Activated T-cell treated with anti-CD3 and anti-CD28 coated beads, Interleukin-2, amount 50 U/mL, for 48 hours (primary cell): ENCODE measurements around the gene IL20.
A peak's percentile ranks its signal among the peaks of the same experiment; 100 is the strongest.

Experiments used
- DNase-seq, 2 experiments: peaks; one replicate each; pipeline ENCODE4 v3.0.0-alpha.2; 2020

The IL20 gene

DNA sequence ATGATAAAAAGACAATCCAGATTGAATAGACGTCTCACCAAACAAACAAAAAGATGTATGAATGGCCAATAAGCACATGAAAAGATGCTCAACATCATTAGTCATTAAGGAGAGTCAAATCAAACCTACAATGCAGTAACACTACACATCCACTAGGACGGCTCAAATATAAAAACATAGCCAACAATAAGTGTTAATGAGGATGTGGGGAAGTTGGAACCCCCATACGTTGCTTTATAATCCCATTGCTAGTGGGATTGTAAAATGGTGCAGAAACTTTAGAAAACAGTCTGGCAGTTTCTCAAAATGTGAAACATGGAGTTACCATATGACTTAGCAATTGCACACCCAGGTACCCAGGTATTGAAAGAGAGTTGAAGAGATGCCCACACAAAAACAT is 17.1 kb downstream of the IL20 start:
- no peak for DNase-seq

DNA sequence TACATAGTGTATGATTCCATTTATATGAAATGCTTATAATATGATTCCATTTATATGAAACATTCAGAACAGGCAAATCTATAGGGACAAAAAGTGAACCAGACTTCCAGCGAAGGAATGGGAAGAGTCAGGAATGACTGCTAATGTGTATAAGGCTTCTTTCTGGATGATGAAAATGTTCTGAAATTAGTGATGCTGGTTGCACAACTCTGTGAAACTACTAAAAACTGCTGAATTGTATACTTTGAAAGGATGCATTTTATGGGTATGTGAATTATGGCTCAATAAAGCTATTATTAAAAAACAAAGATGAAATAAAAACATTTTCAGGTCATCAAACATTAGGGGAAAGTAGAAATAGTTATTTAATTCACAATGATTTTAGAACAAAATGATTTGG is 17.7 kb downstream of the IL20 start:
- DNase-seq, result no peak

DNA sequence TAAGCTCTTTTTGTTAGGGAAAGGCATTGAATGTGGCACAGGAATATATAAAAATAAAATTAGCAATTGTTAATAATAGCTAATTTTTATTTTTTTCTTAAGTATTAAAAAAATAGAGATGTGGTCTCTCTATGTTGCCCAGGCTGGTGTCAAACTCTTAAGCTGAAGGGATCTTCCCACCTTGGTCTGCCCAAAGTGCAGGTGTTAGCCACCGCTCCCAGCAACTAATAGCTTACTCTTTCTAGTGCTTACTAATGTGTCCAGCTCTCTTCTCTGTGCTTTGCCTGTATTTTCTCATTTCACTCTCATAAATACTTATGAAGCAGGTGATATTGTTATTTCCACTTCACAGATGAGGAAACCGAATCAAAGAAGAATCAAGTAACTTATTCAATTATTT is 18.5 kb downstream of the IL20 start:
- no peak for DNase-seq

DNA sequence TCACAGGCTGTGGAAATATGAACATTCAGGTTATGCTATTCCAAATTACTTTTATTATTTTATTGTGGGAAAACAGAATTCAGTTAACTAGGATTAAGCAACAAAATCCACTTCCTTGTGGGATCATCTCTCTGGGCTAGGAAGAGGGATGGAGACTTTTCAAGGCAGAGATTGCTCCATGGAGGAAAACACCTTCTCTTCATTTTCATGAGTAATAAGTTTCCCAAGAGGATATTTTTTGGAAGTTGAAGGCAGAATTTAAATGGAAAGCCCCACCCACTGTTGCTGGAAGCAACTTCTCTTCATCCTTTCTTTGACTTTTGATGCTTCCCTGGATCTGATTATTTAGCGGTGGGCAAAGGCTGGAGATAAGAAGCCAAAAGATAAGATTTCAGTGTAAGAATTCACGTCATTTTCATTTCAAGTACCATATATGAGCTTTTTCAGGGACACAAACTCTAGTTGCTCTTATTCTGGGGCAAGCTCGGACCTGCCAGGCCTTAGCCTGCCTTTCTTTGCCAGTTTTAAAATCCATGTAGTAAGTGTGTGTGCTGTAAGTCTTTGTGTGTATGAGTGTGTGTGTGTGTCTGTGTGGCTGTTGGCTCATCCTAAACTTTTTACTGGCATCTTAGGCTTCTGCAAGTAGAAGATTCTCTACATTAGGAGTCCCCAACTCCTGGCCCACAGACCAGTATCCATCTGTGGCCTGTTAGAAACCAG is 20.1 kb downstream of the IL20 start:
- DNase-seq, result no peak

DNA sequence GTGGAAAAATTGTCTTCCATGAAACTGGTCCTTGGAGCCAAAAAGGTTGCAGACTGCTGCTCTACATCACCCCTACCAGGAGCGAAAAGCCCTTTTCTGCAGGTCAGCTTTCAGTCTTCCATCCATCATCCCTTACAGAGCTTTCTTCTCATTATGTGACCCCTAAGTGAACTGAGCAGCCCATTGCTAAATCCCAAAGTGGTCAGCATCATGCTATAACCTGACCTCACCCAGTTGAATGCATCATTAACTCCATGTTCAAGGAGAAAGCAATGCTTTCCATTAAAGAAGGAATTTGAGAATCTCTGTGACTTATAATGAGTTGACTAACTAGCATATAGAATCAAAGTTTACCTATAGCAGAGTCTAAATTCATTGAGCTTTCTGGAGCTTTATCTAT is 21.4 kb downstream of the IL20 start:
- DNase-seq, result no peak

DNA sequence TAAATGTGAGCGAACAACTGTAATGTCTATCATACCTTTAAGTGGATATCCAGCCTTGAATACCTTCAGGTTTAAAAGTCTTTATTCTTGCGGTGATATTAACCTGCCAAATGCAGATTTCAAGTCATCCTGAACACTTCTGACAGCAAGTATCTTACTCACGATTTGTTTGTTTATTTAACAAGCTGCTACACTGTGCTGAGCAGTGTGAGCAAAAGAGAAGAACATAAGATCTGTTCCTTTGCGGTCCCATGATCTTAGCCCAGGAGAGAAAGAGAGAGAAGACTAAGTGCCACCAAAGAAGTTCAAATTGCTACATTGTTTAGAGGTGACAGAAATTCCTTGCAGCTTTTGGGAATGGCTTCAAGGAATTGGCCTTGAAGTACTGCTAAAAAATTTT is 22.3 kb downstream of the IL20 start:
- DNase-seq, result no peak

DNA sequence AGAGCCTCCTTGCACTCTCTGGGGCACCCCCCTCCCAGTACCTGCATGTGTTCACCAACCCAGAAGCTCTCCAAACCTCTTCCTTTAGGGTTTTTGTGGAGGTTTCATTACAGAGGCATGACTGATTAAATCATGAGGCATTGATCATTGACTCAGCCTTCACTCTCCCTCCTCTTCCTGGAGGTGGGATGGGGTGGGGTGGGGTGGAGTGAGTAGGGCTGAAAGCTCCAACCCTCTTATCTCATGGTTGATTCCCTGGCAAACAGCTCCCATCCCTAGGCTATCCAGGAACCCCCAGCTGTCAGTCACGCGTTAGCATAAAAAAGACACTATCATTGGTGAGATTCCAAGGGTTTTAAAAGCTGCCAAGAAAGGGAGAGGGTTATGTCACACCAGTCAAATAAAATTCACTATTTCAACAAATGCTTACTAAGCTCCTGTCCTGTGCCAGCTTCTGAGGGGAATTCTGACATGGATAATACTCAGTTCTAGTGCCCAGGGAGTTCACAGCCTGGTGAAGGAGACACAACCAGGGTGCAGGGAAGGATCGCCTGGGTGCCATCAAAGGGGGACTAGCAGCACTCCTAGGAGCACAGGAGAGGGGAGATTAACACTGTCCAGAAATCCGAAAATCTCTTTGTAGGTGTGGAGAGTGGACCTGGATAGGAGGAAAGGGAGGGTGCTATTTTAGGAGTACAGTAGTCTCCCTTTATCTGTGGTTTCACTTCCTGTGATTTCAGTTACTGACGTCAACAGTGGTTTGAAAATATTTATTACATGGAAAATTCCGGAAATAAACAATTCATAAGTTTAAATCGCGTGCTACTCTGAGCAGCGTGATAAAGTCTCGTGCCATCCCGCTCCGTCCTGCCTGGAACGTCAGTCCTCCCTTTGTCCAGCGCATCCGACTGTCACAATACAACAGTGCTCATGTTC is 25.0 kb downstream of the IL20 start:
- DNase-seq, result no peak

DNA sequence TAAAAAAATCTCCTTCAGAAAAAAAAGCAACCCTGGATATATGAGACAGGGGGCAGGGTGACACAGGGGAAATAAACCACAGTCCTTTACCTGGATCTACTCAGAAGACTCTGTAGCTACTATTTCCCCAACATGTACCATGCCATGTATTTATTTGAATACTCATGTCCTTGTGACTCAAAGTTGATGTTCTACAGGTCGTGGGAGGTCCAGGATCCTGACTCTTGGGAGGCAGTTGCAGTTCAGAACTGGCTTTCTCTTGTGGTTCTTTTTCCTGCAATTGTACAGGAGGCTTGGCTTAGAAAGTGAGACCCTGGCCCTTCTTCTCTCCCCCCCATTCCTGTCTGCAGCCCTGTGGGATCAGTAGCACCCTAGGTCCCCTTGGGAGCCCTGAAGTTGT is 26.0 kb downstream of the IL20 start:
- DNase-seq, result no peak

DNA sequence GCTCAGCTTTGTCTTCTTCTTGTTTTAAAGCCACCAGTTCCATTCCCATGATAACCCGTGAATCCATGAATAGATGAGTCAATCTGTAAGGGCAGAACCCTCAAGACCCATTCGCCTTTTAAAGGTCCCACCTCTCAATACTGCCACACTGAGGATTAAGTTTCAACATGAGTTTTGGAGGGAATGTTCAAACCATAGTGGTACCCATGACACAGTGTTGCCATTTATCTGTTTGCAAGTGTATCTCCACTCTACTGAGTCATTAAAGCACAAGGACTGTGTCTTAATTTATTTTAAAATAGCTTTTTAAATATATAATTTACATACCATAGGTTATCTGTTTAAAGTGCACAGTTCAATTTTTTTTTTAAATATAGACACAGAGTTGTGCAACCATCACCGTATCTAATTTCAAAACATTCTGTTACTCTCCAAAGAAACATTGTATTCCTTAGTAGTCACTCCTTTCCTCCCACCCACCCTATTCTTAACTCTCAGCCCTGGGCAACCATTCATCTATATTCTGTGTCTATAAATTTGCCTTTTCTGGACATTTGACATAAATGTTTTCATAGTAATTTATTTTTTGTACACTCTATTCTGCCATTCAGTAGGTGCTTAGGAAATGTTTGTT is 27.0 kb downstream of the IL20 start:
- no peak for DNase-seq

DNA sequence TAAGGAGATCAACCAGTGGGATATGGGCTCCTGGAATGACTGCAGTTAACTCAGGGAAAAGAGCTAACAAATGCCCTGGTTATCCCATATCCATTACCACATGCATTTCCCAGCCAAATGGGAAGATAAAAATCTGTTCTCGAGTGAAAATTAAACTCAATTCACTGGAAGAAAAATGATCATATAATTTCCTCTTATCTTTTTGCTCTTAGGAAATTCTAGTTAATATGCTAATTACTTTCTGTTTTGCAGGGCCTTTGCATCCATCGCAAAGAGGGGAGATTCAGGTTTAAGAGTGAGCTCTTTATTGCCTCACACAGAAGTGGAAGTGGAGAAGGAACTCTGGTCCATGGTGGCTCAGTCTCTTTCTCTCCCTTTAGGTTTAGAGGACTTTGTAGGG is 28.0 kb downstream of the IL20 start:
- DNase-seq, result no peak

DNA sequence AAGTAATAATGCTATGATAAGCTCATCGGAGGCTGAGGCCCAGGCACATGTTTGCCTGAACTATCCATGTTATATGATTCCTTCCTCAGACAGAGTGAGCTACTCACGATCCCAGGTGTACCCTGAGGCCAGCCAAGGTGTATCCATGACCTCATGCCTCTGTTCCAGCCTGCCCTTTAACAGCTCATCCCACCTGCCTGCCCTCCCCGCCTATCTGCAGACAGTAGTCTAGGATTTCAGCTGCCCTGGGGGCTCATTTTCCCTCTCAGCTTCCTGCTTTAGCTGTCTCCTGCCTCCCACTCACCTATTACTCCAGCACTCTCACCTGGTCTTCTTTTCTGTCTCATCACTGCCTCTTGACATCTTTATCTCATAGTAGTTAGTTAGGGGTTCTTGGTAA is 29.9 kb downstream of the IL20 start:
- no peak for DNase-seq

DNA sequence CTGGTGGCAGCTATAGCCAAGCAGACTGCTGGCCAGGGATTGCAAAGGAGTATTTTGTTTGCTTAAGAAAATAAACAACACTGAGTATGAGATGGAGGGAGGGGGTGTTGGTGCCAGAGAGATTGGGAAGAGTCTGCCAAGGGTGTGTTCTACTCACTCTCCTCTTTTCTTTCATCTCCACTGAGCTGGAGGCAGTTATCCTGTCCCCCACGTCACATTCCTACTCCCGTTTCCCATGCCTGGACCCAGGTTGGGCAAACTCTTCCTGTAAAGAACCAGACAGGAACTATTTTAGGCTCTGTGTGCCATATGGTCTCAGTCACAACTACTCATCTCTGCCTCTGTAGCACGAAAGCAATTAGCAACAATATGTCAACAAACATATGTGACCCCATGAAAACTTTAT is 30.4 kb downstream of the IL20 start:
- DNase-seq, result no peak

DNA sequence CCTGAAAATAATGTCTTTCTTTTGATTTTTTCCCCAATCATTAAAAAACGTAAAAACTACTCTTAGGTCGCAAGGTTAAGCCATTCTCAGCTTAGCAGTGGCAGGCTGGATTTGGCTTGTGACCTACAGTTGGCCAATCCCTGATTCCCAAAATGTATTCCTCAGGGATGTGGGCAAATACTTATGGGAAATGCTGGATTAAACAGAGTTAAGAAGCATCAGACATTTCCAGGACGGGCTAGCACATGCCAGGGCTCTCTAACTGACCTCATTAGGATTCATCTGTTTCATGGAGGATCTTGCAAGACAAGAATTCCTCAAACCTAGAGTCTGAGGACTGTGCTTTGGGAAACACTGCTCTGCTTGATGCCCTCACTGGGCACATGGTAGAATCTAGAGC is 30.8 kb downstream of the IL20 start:
- no peak for DNase-seq

DNA sequence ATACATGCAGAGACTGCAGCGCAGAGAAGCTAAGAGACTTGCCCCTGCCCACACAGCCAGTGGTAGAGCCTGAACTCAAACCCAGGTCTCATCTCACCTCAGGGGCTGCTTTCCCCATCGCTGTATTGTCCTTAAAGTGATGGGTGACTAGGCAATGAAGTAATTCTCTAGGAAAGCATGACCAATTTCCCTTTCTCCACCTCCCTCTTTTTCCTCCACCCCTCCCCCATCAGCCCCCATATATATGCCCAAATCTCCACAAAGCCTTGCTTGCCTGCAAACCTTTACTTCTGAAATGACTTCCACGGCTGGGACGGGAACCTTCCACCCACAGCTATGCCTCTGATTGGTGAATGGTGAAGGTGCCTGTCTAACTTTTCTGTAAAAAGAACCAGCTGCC is 31.8 kb downstream of the IL20 start, which contains the start of gene IL24:
Gene IL24, plus strand, starts transcription at position 269 of the 400 bp plus-strand sequence. CDS start 390 bp downstream, outside the sequence.
- DNase-seq, result peak; percentile 79 to 81

DNA sequence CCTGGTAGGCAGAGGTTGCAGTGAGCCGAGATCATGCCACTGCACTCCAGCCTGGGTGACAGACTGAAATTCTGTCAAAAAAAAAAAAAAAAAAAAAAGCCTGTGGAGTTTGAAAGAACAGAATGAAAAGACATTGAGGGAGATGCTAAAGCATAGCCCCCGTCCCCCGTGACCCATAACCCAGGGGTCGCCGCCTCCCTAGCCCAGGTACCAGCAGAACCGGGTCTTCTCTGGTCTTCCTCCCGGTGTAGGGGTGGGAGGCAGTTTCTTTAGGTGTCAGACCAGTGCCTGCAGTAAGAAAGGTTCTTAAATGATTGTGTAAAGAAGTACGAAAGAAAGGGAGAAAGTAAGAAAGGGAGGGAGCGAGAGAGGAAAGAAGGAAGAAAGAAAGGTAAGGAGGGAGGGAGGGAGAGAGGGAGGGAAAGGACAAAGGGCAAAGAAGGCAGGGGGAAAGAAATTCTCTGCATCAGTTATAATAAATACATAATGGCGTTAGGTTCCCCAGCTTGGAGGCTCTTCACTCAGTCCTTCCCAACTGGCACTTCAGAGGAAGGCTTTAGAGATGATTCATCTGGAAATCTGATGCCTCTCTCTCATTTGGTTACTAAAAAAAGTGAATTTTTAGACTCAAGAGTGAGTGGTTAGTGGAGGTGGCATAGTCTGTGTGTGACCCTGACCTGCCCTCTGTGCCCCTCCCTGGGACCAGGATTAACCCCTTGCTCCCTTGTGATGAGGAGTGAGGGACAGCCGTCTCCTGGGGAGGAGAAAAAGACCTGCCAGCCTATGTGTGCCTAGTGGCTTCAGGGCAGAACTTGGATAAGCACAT is 32.9 kb downstream of the IL20 start:
- DNase-seq, result no peak

DNA sequence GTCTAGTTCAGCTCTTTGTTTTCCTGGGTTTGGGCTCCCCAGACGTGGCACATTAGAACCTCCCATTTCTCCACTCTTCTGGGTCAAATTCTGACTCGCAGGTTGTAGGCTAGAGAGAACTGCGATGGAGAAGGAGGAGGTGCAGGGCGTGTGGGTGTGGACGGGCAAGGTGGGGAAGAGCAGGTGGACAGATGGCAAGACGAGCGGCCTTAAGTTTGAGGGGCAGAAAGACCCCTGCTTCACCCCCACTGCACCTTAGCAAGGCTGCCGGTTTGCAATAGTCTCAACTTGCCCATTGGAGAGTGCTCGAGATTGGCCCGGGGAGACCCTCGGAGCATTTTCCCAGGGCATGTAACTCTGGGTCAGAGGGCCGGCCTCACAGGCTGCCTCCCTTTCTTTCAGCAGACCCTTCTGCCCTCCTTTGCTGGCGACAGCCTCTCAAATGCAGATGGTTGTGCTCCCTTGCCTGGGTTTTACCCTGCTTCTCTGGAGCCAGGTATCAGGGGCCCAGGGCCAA is 33.5 kb downstream of the IL20 start:
- no peak for DNase-seq

DNA sequence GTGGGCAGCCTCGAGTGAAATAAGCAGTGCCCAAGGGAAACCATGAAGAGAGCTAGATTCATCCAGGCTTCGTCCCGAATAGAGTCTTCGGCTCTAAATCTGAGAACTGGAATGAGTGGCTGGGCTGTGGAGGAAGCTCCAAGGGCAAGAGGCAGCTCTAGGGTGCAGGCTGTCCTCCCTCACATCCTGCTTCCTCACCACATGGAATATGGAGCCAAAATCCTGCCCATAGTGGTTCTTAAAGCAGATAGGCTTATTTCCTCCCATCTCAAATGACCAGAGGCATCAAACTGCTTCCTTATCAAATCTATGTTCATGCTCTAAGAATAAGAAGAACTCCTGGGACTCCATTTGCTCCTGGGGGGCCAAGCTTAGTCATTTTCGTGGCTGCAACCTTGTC is 34.3 kb downstream of the IL20 start:
- DNase-seq, result no peak

DNA sequence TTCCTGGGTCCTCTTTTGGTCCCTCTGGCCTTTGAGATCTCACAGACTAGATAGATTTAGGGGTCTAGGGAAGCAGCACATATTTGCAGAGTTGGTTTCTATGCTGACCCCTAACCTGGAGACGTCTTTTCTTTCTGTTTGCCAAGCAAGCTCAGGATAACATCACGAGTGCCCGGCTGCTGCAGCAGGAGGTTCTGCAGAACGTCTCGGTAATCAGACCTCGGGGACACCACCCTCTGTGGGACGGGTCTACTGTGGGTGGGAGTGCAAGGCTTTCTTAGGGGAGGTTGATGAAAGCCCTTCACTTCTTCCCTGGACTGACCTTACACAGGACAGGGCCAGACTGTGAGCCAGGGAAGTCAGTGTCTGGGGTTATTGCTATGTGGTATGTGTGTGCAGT is 34.7 kb downstream of the IL20 start:
- DNase-seq, result no peak

DNA sequence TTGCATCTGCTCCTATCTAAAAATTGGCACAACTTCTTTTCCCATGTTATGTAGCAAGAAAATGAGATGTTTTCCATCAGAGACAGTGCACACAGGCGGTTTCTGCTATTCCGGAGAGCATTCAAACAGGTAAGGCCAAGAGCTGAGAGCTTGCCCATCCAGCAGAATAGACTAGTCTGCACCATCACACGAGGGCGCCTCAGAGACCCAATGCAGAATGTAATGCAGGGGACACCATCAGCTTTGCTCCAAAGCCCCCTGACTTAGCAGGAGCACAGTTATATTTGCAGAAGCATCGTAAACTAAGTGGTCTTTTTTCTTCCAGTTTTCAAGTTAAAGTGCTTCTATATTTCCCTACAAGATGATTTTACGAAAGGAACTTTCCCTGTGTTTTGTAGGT is 36.5 kb downstream of the IL20 start:
- no peak for DNase-seq

DNA sequence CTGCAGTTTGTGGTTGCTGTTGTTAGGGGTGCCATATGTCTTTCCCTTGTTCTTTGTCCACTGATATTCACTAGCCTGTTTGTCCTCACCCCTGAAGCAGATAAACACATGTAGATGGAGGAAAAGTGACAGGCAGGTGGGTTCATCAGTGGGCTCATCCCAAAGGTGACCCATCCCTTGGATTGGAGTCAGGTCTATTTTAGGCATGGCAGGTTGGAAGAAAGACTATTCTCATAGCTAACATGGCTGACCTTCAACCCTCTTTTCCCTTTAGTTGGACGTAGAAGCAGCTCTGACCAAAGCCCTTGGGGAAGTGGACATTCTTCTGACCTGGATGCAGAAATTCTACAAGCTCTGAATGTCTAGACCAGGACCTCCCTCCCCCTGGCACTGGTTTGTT is 37.3 kb downstream of the IL20 start:
- DNase-seq, result no peak

DNA sequence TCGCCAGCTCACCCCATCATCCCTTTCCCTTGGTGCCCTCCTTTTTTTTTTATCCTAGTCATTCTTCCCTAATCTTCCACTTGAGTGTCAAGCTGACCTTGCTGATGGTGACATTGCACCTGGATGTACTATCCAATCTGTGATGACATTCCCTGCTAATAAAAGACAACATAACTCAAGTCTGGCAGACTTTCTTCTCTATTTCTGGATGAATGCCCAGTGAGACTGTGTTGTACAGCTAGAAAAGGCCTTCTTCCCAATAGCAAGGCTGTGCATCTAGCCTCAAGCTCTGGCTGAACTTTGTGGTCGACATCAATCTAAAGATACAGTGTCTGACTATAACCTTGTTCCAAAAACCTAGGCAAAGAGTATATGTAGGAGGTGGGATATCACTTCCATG is 38.3 kb downstream of the IL20 start:
- DNase-seq, result no peak

DNA sequence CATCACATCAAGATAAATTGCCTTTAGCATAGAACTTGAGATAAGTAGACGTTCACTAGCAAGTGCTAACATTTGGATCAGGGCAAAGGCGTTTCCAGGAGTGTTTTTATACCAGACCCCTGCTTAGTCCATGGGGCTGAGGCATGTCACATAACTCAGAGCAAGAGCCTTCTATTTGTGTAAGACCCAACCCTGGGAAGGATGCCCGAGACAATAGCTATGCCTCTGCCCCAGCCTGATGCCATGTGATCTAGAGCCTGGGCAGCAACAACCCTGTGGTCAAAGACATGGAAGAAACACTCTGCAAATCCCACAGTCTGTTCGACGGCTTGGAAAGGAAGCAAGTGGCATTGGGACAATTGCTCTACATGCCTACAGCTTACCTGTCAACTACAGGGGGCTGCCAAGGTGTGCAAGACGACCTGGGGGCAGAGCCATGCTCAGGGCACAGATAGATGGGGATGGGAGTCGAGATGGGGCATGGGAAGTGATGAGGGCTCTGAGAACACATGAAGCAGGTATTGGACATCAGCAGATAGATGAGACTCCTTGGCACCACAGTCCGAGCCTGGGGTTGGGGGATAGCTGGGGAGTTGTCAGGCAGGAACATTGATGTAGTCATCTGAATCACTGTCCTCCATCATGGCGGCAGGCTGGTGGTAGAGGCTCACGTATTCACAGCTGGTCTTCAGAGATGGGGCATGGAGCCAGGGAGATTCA is 39.2 kb downstream of the IL20 start:
- no peak for DNase-seq
